HG03342 (cell line): ENCODE measurements around the gene SOWAHC.
"Not testable (repeated sequence)": the region's sequence is repeated elsewhere in the genome, so short reads cannot be mapped to it uniquely, and the experiment has no call there.

ENCODE experiments used
- ATAC-seq: cut with Tn5 transposase; IDR thresholded peaks from one replicate; pipeline ENCODE4 v1.9.1; 2021; ENCODE audit warnings: mild to moderate bottlenecking, moderate library complexity; ENCODE audit not compliant: unreplicated experiment

The SOWAHC gene

DNA sequence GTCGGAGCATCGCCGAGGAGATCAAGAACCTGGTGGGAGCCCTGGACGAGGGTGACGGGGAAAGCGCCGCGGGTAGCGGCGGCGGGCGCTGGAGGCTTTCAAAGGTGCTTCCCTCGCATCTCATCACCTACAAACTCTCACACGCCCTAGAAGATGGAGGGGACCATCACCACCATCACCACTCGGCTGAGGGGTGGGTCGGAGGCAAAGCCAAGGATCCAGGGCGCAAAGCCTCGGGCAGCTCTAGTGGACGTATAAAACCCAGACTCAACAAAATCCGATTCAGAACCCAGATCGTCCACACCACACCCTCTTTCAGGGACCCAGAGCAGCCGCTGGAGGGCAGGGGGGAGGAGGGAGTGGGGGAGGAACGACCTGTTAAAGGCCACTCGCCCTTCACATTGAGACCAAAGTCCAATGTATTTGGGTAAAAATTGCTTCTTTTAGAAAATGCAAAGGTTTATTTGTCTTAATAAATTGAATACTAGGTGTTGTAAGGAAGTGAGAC, 1.5 kb downstream of the SOWAHC start:
- ATAC-seq, result no peak

DNA sequence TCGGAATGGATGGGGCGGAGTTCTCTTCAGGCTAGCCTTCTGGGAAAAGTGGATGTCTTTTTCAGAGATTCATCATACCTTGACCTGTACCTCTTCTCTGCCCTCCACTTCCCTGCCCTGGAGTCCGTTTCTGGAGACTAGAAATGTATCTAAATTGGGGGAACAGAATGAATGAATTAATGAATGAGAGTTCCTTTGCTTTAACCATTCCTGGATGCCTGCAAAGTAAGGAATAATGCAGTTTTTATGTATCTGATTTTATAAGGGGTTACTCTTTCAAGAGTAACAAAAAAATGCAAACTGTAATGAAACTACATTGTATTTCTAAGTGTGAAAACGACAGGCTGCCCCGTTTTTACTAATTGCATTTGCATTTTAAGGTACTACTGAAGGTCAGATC, 2.0 kb downstream of the SOWAHC start:
- no peak for ATAC-seq

DNA sequence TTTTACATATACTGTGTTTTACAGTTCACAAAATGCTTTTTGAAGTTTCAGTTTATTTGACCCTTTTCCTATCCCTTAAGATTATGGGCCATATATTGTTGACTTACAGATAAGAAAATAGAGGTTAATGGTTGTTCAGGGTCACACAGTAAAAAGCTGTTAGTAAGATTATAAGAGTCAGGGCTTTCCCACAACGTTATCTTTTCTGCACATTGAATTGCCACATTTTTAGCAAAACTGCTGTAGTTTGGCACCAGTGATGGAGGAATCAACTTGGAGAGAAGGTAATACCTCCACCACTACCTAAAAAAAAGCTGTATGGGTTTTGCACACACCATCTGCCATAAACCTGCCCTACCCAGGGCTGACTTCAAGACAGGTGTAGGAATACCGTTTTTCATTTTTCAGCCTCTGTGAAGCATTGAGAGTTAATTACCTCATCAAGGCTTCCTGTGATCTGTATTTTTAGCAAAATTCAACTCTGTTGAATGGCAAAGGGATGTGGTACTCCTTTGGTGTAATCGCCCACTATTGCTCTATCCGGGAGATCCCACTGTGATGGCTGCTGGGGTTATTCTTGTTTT, 5.0 kb downstream of the SOWAHC start:
- ATAC-seq, result no peak

DNA sequence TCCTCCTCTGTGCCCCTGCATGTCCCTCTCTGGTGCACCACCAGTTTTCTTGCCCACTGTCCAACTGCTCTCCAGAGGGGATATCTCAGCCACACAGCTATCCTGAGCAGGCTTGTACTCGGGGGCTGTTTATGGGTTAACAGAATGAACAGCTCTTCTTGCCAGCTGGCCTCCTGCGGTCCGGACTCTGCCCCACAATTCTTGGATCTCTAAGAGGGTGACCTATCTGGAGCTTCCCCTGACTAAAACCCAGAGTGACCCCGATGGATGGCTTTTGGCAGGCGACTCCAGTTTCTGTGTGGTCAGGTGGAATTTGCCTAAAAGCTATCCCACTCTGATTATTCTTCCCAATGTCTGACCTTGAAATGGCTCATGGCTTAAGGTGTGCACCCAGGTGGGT, 9.1 kb downstream of the SOWAHC start:
- ATAC-seq, result no peak

DNA sequence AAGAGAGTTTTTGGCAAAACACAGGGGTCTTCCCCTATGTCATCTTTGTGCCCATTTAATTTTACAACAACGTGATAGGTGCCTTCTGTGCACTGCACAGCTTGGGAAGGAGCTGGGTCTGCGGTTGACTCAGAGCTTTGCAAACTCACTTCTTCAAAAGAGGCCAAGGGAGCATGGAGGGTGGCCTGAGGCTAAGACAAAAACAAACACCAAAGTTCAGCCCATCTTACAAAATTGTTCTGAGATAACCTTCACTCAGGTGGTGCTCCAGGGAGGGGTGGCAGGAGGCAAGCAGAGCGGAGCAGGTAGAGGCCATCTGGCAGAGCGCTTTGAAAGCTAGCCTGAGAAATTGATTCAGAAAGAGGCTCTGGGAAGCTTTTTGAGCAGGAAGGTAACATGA, 9.8 kb downstream of the SOWAHC start:
- ATAC-seq, result no peak

DNA sequence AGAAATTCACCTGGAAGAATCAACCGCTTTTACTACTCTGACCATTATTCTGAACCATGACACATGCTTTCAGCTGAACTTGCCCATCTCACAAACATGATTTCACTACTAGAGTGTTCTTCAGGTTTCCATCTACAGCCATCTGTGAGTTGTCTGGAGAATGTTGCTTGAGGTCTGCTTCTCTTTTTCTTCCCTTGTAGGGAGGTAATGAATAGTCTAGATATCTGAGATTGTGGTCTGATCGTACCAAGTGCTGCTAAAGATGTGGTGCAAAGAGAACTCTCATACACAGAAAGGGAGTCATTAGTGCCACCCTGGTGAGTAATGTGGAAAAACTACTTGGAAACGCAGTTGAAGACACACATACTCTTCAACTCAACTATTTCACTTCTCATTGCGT, 10.2 kb downstream of the SOWAHC start:
- no peak for ATAC-seq

DNA sequence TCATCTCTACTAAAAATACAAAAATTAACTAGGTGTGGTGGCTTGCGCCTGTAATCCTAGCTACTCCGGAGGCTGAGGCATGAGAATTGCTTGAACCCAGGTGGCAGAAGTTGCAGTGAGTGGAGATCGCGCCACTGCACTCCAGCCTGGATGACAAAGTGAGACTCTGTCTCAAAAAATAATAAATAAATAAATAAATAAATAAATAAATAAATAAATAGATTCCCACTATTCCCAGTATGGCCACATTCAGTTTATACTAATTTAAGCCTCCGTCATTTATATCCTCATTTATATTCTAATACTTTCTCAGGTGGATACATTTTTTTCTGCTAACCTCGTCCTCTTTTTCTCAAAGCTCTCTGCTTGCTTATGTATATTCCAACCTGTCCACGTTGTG, 14.2 kb downstream of the SOWAHC start:
- not testable (repeated sequence) for ATAC-seq

DNA sequence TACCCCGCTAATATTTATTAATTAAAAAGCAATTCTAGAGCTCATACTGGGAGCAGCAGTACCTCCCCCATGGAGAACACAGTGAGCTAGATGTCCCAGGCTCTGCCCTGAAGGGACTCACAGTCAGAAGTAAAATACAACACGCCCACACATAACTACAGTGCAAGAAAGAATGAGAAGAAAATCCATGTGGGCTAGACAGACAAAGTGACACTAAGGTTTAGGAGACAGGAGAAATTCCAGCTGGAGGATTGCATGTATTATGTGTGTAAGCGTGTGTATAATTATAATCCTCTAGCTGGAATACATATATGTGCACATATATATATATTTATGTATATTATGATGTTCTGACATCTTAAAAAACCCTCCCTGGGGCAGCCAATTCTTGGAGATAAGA, 15.7 kb downstream of the SOWAHC start:
- ATAC-seq, result no peak

DNA sequence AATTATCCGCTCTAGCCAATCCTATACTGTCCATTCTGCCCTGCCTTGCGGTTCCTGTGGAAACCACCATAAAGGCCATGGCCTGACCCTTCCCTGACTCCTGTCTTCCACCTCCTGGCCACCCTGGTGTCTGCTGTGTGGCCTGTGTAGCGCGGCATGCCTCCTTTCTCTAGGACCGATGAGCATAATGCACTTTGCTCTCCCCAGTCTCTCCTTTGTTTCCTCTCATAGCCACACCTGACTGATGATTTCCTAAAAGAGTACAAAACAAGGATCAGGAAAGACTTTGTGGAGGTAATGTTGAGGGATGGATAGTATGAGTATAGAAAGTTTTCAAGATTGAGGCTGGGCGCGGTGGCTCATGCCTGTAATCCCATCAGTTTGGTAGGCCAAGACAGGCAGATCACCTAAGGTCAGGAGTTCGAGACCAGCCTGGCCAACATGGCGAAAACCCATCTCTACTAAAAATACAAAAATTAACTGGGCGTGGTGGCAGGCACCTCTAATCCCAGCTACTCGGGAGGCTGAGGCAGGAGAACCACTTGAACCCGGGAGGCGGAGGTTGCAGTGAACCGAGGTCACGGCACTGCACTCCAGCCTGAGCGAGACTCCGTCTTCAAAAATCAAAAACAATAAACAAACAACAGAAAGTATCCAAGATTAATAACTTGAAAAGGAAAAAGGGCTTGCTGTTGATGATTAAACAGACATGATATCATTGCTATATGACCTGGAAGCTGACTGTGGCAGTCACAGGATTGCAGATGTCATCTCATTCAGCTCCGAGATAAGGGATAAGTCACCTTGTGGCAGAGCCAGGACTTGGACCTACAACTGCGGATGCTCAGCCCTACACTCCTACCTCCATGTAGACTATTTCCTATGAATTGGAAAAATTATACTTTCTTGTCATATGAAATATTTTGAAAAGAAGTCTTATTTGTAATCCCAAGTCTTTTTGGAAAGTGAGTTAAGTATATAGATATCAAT, 16.6 kb downstream of the SOWAHC start:
- ATAC-seq, result no peak

DNA sequence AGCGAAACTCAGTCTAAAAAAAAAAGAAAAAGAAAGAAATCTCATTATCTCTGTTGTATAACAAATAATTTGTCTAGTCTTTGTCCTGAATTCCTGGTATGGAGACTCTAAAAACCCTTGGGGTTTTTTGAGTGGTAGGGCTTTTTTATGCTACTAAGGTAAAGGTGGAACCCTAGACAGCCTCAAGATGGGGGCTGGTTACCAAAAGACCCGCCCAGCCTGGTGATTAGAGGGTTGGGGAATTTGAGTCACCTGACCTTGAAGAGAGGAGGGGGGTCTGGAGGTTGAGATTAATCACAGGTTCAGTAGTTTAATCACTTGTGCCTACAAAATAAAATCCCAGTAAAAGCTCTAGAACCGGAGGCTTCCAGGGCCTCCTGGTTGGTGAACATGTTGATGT, 17.6 kb downstream of the SOWAHC start:
- no peak for ATAC-seq

DNA sequence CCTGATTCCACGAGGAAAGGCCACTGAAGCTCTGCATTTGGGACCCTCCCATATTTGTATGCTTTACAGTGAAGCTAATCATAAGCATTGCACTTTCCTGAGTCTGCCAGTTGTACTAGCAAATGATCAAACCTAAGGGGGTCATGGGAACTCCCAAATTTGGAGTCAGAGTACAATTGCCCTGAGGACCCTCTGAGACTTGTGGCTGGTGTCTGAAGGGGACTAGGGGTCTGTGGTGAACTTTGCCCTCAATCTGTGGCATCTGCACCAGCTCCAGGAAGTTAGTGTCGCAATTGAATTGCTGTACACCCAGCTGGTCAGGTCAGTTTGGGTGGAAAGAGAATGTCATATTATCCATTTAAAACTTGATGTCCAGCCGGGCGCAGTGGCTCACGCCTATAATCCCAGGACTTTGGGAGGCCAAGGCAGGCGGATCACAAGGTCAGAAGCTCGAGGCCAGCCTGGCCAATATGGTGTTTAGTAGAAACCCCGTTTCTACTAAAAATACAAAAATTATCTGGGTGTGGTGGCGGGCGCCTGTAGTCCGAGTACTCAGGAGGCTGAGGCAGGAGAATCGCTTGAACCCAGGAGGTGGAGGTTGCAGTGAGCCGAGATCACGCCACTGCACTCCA, 18.1 kb downstream of the SOWAHC start:
- no peak for ATAC-seq

DNA sequence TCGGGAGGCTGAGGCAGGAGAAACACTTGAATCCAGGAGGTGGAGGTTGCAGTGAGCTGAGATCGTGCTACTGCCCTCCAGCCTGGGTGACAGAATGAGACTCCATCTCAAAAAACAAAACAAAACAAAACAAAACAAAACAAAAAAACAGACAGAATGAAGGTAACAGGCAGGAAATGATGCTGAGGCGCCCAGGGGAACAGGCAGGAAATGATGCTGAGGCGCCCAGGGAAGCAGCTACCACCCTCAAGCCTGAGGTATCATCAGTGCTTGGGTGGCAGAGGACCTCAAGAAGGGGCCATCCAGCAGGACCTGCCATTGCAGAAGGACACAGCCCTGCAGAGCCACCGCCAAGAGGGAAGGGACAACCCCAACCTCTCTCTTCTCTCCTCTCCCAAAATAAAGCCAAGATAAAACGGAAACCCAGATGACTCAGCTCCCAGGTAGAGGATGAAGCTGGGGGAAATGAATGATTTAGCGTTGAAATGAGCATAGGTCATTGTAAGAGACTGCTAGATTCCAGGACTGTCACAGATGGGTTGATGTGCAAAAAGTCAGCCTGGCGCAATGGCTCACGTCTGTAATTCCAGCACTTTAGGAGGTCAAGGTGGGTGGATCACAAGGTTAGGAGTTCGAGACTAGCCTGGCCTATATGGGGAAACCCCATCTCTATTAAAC, 19.3 kb downstream of the SOWAHC start:
- no peak for ATAC-seq

DNA sequence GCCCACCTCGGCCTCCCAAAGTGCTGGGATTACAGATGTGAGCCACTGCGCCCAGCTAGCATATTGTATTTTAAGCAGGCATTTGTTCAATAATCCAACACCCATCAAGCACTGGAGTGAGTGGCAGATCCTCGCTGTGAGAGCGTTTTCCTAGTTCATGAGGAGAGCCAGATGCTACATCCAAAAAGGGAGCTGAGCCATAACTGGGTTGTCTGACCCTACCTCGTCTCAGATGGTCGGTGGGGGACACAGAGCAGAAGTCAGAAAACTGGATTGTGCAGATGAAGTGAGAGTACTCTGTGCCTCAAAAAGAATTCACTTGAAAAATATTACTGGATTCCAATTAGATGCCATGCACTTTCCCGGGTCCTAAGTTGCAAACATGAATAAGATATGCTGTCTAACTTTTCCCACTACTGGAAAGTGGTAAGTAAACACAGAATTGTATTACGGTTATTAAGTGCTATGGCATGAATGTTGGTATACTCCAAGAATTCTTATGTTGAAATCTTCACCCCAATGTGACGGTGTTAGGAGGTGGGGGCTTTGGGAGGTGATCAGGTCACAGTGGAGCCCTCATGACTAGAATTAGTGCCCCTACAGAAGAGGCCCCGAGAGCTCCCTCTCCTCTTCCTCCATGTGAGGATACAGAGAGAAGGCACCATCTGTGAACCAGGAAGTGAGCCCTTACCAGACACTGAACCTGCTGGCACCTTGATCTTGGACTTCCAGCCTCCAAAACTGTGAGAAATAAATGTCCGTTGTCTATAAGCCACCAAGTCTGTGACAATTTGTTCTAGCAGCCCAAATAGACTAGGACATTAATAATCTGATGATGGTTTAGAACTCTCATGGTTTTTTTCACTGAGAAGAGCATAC, 21.5 kb downstream of the SOWAHC start:
- ATAC-seq, result no peak

DNA sequence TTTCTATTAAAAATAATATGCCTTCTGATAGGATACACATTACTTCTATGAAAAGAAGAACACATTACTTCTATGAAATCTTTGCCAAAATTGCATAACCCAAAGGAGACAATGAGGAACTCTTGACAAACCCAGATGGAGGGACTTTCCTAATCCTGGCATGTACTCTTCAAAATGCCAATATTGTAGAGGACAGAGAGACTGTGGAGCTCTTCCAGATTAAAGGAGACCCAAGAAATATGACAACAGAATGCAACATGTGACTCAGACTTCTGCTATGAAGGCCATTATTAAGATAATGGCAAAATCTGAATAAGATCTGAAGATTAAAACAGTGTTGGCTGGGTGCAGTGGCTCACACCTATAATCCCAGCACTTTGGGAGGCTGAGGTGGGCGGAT, 22.2 kb downstream of the SOWAHC start:
- ATAC-seq, result no peak

DNA sequence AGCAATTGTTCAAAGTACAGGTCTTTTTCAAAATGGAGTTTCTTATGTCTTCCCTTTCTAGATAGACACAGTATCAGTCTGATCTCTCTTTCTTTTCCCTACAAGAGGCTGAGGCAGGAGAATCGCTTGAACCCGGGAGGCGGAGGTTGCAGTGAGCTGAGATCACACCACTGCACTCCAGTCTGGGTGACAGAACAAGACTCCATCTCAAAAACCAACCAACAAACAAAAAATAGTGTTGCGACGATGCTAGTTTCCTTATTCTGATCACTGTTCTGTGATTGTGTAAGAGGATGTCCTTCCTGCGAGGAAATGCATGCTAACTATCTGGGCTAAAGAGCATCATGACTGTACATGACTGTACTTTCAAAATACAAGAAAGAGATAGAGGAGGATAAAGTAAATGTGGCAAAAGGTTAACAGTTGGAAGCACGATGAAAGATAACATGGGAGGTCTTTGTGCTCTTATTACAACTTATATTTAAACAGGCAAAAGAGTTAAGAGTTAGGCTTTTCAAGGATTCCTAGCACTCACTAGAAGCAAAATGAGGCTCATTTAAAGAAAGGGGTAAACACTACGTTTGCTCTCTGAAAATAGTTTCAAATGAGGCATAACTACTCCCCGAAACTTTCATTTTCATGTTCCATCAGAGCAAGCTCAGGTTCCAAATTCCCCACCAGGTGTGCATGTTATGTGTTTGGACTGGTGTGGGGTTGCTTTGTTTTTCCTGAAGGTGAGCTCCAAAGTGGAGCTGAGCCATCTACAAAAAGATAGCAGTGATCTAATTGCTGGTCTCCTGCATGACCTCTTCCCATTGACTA, 23.8 kb downstream of the SOWAHC start:
- ATAC-seq, result peak; percentile 75

DNA sequence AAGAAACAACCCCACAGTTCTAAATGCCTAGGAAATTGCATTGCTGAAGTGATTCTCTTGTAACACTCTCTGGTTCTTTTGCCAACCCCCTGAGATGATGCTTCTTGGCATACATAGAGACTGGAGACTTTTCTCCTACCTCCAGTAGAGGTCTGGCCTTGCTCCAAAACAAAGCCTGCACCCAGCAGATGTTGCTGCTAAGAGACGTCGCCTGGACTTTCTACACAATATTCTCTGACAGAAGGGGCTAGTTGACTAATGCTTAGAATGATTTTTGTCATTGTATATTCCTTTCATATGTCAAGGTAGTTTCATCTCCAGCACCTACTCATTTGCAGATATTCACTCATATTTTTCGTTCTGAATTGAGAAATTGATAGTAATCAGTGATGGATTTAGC, 24.6 kb downstream of the SOWAHC start:
- peak; percentile 34 for ATAC-seq

DNA sequence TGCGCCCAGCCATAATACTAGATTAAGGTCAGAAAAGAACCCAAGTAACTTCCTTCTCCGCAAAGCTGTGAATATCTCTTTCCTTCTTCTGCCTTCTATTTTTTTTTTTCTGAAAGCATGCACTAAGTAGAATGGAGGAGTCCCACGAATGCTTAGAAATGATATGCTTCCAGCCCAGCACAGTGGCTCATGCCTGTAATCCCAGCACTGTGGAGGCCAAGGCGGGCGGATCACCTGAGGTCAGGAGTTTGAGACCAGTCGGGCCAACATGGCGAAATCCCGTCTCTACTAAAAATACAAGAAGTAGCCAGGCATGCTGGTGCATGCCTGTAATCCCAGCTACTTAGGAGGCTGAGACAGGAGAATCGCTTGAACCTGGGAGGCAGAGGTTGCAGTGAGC, 25.8 kb downstream of the SOWAHC start:
- ATAC-seq, result not testable (repeated sequence)

DNA sequence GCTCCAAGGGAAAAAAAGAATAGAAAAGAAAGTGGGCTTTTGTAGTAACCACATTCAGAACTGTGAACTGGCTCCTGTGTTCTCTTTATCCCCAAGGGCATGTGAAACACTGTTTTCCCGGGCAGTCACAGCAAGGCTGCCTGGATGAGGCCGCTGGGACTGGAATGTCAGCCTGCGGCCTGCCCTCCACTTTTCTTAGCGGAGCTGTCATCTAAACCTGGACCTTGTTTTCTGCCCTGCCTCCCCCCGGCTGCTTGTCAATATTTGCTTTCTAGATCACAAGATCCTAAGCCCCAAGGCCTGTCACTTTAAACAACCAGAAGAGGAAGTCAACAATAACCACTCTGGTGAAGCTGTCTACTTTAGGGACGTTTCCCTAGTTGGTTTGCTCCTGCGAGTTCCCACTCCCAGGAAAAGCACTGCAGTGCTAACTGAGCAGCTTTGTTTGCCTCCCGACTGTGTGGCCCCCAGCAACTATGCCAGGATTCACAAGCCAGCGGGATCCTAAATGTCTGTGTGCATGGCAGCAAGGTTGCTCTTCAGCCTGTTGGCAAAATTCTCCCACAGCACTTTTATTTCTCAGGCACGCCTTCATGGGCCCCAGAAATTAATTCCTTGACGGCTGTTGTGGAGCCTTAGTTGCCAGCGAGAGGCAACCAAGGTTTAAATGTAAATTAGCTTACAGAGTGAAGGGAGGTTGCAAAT, 30.6 kb downstream of the SOWAHC start:
- ATAC-seq, result no peak
